K562 (cell line): ENCODE measurements around the gene AMPD3. TPM values are rescaled to one million over a fixed set of nuclear protein-coding genes. Genes with fewer than 3 reads are reported as not detected.

ENCODE experiments used
- ATF1 ChIP-seq, 2 experiments: fragments of 450-650 bp in 1 of 2; IDR thresholded peaks; 2 replicates each; pipeline ENCODE4 v1.6.1; 2016; ENCODE audit warnings: missing compliant biosample characterization in 1 of 2, missing genetic modification characterization in 1 of 2
- CTBP1 ChIP-seq: fragments of 450-650 bp; IDR thresholded peaks from 2 replicates; pipeline ENCODE4 v1.6.1; 2016; ENCODE audit warnings: borderline replicate concordance
- ELF2 ChIP-seq: fragments of 250-450 bp; sonication (Bioruptor Pico); IDR thresholded peaks from 2 replicates; pipeline ENCODE4 v1.5.0; 2021; ENCODE audit warnings: mild to moderate bottlenecking
- EP300 ChIP-seq: IDR thresholded peaks from 2 replicates; pipeline ENCODE4 v1.6.1; 2012; ENCODE audit warnings: low read length, improper control_type of control experiment
- ILK ChIP-seq: fragments of 450-650 bp; IDR thresholded peaks from 2 replicates; pipeline ENCODE4 v1.6.1; 2016; ENCODE audit warnings: missing genetic modification characterization, low read depth, mild to moderate bottlenecking, missing compliant biosample characterization, moderate library complexity, borderline replicate concordance
- JUND ChIP-seq, 2 experiments: IDR thresholded peaks; 2 replicates in 1 of 2; 3 replicates in 1 of 2; pipeline ENCODE4 v1.6.1; 2011; ENCODE audit warnings: borderline replicate concordance in 2 of 2, low read depth in 2 of 2, low read length in 2 of 2, improper control_type of control experiment in 1 of 2, missing biosample characterization in 1 of 2, missing genetic modification characterization in 1 of 2, missing genetic modification reagents in 1 of 2
- KLF16 ChIP-seq: IDR thresholded peaks from 2 replicates; pipeline ENCODE4 v1.6.1; 2016; ENCODE audit warnings: antibody characterized with exemption
- MYC ChIP-seq, 2 experiments: fragments of 250-450 bp in 1 of 2; sonication (Bioruptor Pico) in 1 of 2; IDR thresholded peaks; 2 replicates each; pipeline versions ENCODE4 v1.5.1 to v1.6.1; 2012 to 2021; ENCODE audit warnings: low read depth in 2 of 2, borderline replicate concordance in 1 of 2, improper control_type of control experiment in 1 of 2, low read length in 1 of 2, mild to moderate bottlenecking in 1 of 2, moderate library complexity in 1 of 2
- POLR2AphosphoS5 ChIP-seq: IDR thresholded peaks from 2 replicates; pipeline ENCODE4 v1.6.1; 2011; ENCODE audit warnings: mild to moderate bottlenecking, low read depth, low read length, moderate library complexity; ENCODE audit not compliant: control insufficient read depth, insufficient read depth
- PTBP1 ChIP-seq: fragments of 200-400 bp; formaldehyde crosslinking; IDR thresholded peaks from 2 replicates; pipeline ENCODE4 v1.6.1; 2017; ENCODE audit warnings: low read depth, low read length
- PTTG1 ChIP-seq: fragments of 450-650 bp; IDR thresholded peaks from 2 replicates; pipeline ENCODE4 v1.6.1; 2016; ENCODE audit warnings: low read depth, mild to moderate bottlenecking, missing genetic modification characterization, missing compliant biosample characterization
- STAT5B ChIP-seq: fragments of 250-450 bp; sonication (Bioruptor Pico); IDR thresholded peaks from 2 replicates; pipeline ENCODE4 v1.8.0; 2021; ENCODE audit warnings: mild to moderate bottlenecking, inconsistent platforms
- TOE1 ChIP-seq, 2 experiments: fragments of 450-650 bp in 1 of 2; sonication (generic) in 1 of 2; formaldehyde crosslinking in 1 of 2; IDR thresholded peaks; 2 replicates each; pipeline versions ENCODE4 v1.7.1 to v1.8.0; 2016 to 2022; ENCODE audit warnings: borderline replicate concordance in 2 of 2, mild to moderate bottlenecking in 2 of 2, antibody characterized with exemption in 1 of 2, inconsistent platforms in 1 of 2, low read depth in 1 of 2, missing genetic modification reagents in 1 of 2, moderate library complexity in 1 of 2
- ZBTB17 ChIP-seq: fragments of 450-650 bp; formaldehyde crosslinking; IDR thresholded peaks from 2 replicates; pipeline ENCODE4 v1.4.0; 2020; ENCODE audit warnings: mild to moderate bottlenecking
- ZNF134 ChIP-seq: fragments of 250-450 bp; sonication (Bioruptor Pico); conservative IDR thresholded peaks from 2 replicates; pipeline ENCODE4 v1.4.0; 2020
- ZNF175 ChIP-seq: fragments of 200-800 bp; sonication (Bioruptor generic); IDR thresholded peaks from 2 replicates; pipeline ENCODE4 v1.6.1; 2016; ENCODE audit warnings: low read depth, mild to moderate bottlenecking, missing genetic modification characterization, missing compliant biosample characterization
- ZNF23 ChIP-seq: fragments of 250-450 bp; sonication (Bioruptor Pico); IDR thresholded peaks from 2 replicates; pipeline ENCODE4 v1.4.0; 2020; ENCODE audit warnings: mild to moderate bottlenecking
- ZNF253 ChIP-seq: fragments of 250-450 bp; sonication (Bioruptor Pico); conservative IDR thresholded peaks from 2 replicates; pipeline ENCODE4 v1.6.1; 2021; ENCODE audit warnings: mild to moderate bottlenecking
- polyA plus RNA-seq, 8 experiments: library from polyadenylated mRNA; depleted of rRNA in 4 of 8; stranded (reverse) in 5 of 8; unstranded in 3 of 8; fragments of >200 nt; fragmentation: Nextera tagmentation in 2 of 8; fragmentation: Illumina TruSeq in 1 of 8; extraction: Ambion mirVana in 2 of 8; extraction: Trizol in 1 of 8; gene quantifications; 2 replicates each; pipeline versions ENCODE4 v1.2.1 to v1.2.3, GENCODE V29; 2011 to 2014; ENCODE audit warnings: inconsistent platforms in 1 of 8, missing spikeins in 1 of 8
- total RNA-seq, 7 experiments: library from RNA; depleted of rRNA in 6 of 7; stranded (reverse); fragments of >200 nt in 6 of 7; fragmentation: Illumina TruSeq in 2 of 7; extraction: Trizol in 2 of 7; gene quantifications; 2 replicates each; pipeline versions ENCODE4 v1.2.1 to v1.2.3, GENCODE V29; 2011 to 2021; ENCODE audit warnings: low replicate concordance in 1 of 7
- TF ChIP-seq, protein P1 (sequence below), 2 experiments: fragments of 450-650 bp in 1 of 2; sonication (generic) in 1 of 2; formaldehyde crosslinking in 1 of 2; IDR thresholded peaks in 1 of 2; conservative IDR thresholded peaks in 1 of 2; 2 replicates each; pipeline versions ENCODE4 v1.6.1 to v1.8.1; 2016 to 2023; ENCODE audit warnings: mild to moderate bottlenecking in 2 of 2, moderate library complexity in 2 of 2, inconsistent platforms in 1 of 2, missing genetic modification reagents in 1 of 2
- TF ChIP-seq, protein P2 (sequence below): fragments of 250-450 bp; sonication (Bioruptor Pico); IDR thresholded peaks from 2 replicates; pipeline ENCODE4 v1.9.0; 2021; ENCODE audit warnings: mild to moderate bottlenecking
- TF ChIP-seq, protein P3 (sequence below): fragments of 250-450 bp; sonication (Bioruptor Pico); IDR thresholded peaks from 2 replicates; pipeline ENCODE4 v1.4.0; 2020; ENCODE audit warnings: borderline replicate concordance

Gene AMPD3
- total and polyA plus RNA-seq, 9 of the 15 experiments (the other 6 are each of a cell fraction or from before 2014, with no cell fraction given), result 4.4 to 23.6 (median 11.2) TPM

DNA sequence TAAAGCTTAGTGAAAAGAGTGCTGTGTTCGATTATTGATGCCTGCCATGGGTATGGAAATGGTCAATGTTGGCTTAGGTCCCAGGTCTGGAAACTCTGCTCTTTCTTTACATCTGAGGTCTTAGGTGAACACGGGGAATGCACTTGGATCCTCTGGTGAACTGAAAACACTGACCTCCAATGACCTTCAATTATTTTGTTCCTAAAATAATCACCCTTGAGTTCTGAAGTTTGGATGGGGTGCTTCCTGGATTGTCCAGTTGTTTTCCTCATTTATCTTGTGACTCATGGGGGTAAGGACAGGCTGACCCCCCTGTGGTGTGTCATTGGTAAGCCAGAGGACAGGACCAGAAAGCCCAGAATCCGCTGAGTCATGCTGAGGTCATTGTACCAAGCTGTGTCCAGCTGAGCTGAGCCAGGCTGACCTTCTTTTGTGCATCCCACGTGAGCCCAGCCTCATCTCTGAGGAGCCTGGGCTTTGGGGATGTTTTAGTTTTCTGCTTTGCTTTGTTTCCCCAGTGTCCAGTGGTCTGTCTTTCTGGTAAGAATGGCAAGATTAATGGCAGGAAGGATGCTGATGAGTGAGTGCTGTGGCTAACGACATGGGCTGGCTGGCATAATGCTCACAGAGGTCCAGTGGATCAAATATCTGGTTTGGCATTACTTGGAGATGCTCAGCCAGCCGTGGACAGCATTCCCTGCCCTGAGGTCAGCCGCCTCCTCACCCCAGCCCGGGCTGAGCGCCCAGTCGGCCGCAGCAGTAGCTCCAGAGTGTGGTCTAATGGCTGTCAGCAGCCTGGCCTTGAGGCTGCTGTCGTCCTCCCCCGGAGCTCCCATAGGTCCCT is 35.6 kb downstream of the AMPD3 start (continued):
- TF ChIP-seq PTBP1, result no peak
- peak; percentile 75; the same call in 1 of the 2 replicates for TF ChIP-seq TOE1 (IDR thresholded peaks at IDR 0.05; ENCODE audit: borderline replicate concordance)
- TF ChIP-seq TOE1 (CRISPR knock-in tag; IDR thresholded peaks at IDR 0.05; ENCODE audit: borderline replicate concordance, low read depth), result no peak
- TF ChIP-seq JUND (IDR thresholded peaks at IDR 0.05; ENCODE audit: borderline replicate concordance, low read depth, low read length), result peak; percentile 98
- peak; percentile 99 for TF ChIP-seq JUND (tag; IDR thresholded peaks at IDR 0.05; ENCODE audit: borderline replicate concordance, low read depth, low read length)
- TF ChIP-seq, protein P1, sequence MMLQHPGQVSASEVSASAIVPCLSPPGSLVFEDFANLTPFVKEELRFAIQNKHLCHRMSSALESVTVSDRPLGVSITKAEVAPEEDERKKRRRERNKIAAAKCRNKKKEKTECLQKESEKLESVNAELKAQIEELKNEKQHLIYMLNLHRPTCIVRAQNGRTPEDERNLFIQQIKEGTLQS (IDR thresholded peaks at IDR 0.05), result peak; percentile 98
- TF ChIP-seq, protein P1 (CRISPR knock-in tag; conservative IDR thresholded peaks at IDR 0.05), result peak; percentile 93
- TF ChIP-seq ELF2, result no peak
- peak; percentile 69 for TF ChIP-seq EP300
- no peak for TF ChIP-seq PTTG1 (tag)
- TF ChIP-seq CTBP1, result peak; percentile 76
- no peak for TF ChIP-seq ILK
- no peak for TF ChIP-seq ATF1 (CRISPR knock-in tag; IDR thresholded peaks at IDR 0.05)
- peak; percentile 83 for TF ChIP-seq ATF1 (tag; IDR thresholded peaks at IDR 0.05)
- no peak for TF ChIP-seq MYC (IDR thresholded peaks at IDR 0.05; ENCODE audit: low read depth, low read length)
- TF ChIP-seq MYC (CRISPR knock-in tag; IDR thresholded peaks at IDR 0.05; ENCODE audit: borderline replicate concordance, low read depth), result no peak
- TF ChIP-seq ZNF175, result peak; percentile 68; the same call in 1 of the 2 replicates
- TF ChIP-seq KLF16, result no peak
- no peak for TF ChIP-seq ZNF134 (CRISPR knock-in tag)
- TF ChIP-seq ZBTB17 (CRISPR knock-in tag), result peak; percentile 96
- peak; percentile 96 for TF ChIP-seq ZNF23
- no peak for TF ChIP-seq STAT5B (CRISPR knock-in tag)
- TF ChIP-seq, protein P2, sequence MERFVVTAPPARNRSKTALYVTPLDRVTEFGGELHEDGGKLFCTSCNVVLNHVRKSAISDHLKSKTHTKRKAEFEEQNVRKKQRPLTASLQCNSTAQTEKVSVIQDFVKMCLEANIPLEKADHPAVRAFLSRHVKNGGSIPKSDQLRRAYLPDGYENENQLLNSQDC (CRISPR knock-in tag), result no peak
- no peak for TF ChIP-seq ZNF253 (CRISPR knock-in tag)
- no peak for TF ChIP-seq POLR2AphosphoS5
- TF ChIP-seq, protein P3, sequence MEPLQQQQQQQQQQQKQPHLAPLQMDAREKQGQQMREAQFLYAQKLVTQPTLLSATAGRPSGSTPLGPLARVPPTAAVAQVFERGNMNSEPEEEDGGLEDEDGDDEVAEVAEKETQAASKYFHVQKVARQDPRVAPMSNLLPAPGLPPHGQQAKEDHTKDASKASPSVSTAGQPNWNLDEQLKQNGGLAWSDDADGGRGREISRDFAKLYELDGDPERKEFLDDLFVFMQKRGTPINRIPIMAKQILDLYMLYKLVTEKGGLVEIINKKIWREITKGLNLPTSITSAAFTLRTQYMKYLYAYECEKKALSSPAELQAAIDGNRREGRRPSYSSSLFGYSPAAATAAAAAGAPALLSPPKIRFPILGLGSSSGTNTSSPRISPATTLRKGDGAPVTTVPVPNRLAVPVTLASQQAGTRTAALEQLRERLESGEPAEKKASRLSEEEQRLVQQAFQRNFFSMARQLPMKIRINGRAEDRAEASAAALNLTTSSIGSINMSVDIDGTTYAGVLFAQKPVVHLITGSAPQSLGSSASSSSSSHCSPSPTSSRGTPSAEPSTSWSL (CRISPR knock-in tag), result no peak
